PC-9 (cell line): ENCODE measurements around the gene APLNR. TPM values are rescaled to one million over a fixed set of nuclear protein-coding genes. Genes with fewer than 3 reads are reported as not detected.

Source experiments
- BruUV-seq: library from RNA; stranded (reverse); fragments of 400-500 nt; replicated peaks from 2 replicates; lab custom pipeline; 2021; lab: Mats Ljungman, UMichigan
- CTCF ChIA-PET: fragments of 300-600 bp; sonication (Branson Sonifier 250); formaldehyde crosslinking; loops from one replicate; lab custom pipeline; 2022; ENCODE audit warnings: antibody characterized with exemption; lab: Charles Lee
- POLR2A ChIA-PET: fragments of 300-600 bp; sonication (Branson Sonifier 250); formaldehyde crosslinking; loops from one replicate; lab custom pipeline; 2022; ENCODE audit warnings: antibody characterized with exemption; ENCODE audit not compliant: unreplicated experiment; lab: Charles Lee
- DNase-seq, 2 experiments: peaks; one replicate each; pipeline versions ENCODE4 v3.0.0 to v3.0.0-alpha.2; 2015 to 2022; ENCODE audit warnings: mixed read lengths in 1 of 2
- H2AFZ ChIP-seq: fragments of 200-600 bp; sonication (generic); 2 replicates; pipeline ENCODE4 v1.8.1; 2017; ENCODE audit warnings: antibody characterized with exemption
- H3F3A ChIP-seq: fragments of 200-600 bp; sonication (generic); 2 replicates; pipeline ENCODE4 v1.8.1; 2017; ENCODE audit warnings: antibody characterized with exemption, mild to moderate bottlenecking, low read depth; ENCODE audit not compliant: insufficient read depth
- H3K27ac ChIP-seq: fragments of 200-600 bp; sonication (generic); 2 replicates; pipeline ENCODE4 v1.6.1; 2016; ENCODE audit warnings: mixed run types
- H3K27me3 ChIP-seq: fragments of 200-600 bp; sonication (generic); 2 replicates; pipeline ENCODE4 v1.6.1; 2016; ENCODE audit warnings: low read depth, mixed run types; ENCODE audit not compliant: insufficient read depth
- H3K36me3 ChIP-seq: fragments of 200-600 bp; sonication (generic); 2 replicates; pipeline ENCODE4 v1.6.1; 2016; ENCODE audit warnings: low read depth, mixed run types
- H3K4me1 ChIP-seq: fragments of 200-600 bp; sonication (generic); replicated peaks from 2 replicates; pipeline ENCODE4 v1.6.1; 2016; ENCODE audit warnings: mixed run types; ENCODE audit not compliant: insufficient read depth
- H3K4me2 ChIP-seq: fragments of 200-600 bp; sonication (generic); 2 replicates; pipeline ENCODE4 v1.6.1; 2017; ENCODE audit warnings: mixed run types
- H3K4me3 ChIP-seq: fragments of 200-600 bp; sonication (generic); 2 replicates; pipeline ENCODE4 v1.6.1; 2016; ENCODE audit warnings: mixed run types
- H3K79me2 ChIP-seq: fragments of 200-600 bp; sonication (generic); 2 replicates; pipeline ENCODE4 v1.6.1; 2017; ENCODE audit warnings: low read depth, mixed run types
- H3K9me2 ChIP-seq: fragments of 200-600 bp; sonication (generic); 2 replicates; pipeline ENCODE4 v1.8.1; 2017; ENCODE audit warnings: mild to moderate bottlenecking; ENCODE audit not compliant: insufficient read depth
- H3K9me3 ChIP-seq: fragments of 200-600 bp; sonication (generic); 2 replicates; pipeline ENCODE4 v1.8.1; 2016; ENCODE audit warnings: low read depth; ENCODE audit not compliant: insufficient read depth
- H4K20me1 ChIP-seq: fragments of 200-600 bp; sonication (generic); 2 replicates; pipeline ENCODE4 v1.8.1; 2017; ENCODE audit not compliant: insufficient read depth
- EZH2 ChIP-seq: fragments of 200-600 bp; sonication (generic); IDR thresholded peaks from 2 replicates; pipeline ENCODE4 v1.8.0; 2017; ENCODE audit warnings: antibody characterized with exemption, low read depth
- intact Hi-C: fragments of 100-400 bp; cut with micrococcal nuclease; formaldehyde crosslinking; loops from one replicate; pipeline ENCODE4 v1.10.0; 2022; ENCODE audit not compliant: unreplicated experiment
- total RNA-seq: library from RNA; stranded (reverse); gene quantifications from 2 replicates; pipeline ENCODE4 v1.2.3, GENCODE V29; 2021
- TF ChIP-seq, protein P1 (sequence below): fragments of 200-600 bp; sonication (generic); conservative IDR thresholded peaks from 2 replicates; pipeline ENCODE4 v1.6.1; 2017; ENCODE audit warnings: mixed run types, antibody characterized with exemption, mild to moderate bottlenecking, moderate library complexity

APLNR gene
- total RNA-seq, 1 experiment from 2014 or later, result not detected

GRCh38 chr11:57241353-57241972 lies 4.4 kb upstream of the APLNR start:
- no peaks in the 10 kb centered on the region for H3K4me1 ChIP-seq
- no peak overlapping the region for H3K4me2 ChIP-seq
- H3K79me2 ChIP-seq, result no peaks in the 10 kb centered on the region
- DNase-seq, result no peak
- no peaks in the 10 kb centered on the region for H3K9me2 ChIP-seq
- no peak for TF ChIP-seq EZH2
- TF ChIP-seq, protein P1, sequence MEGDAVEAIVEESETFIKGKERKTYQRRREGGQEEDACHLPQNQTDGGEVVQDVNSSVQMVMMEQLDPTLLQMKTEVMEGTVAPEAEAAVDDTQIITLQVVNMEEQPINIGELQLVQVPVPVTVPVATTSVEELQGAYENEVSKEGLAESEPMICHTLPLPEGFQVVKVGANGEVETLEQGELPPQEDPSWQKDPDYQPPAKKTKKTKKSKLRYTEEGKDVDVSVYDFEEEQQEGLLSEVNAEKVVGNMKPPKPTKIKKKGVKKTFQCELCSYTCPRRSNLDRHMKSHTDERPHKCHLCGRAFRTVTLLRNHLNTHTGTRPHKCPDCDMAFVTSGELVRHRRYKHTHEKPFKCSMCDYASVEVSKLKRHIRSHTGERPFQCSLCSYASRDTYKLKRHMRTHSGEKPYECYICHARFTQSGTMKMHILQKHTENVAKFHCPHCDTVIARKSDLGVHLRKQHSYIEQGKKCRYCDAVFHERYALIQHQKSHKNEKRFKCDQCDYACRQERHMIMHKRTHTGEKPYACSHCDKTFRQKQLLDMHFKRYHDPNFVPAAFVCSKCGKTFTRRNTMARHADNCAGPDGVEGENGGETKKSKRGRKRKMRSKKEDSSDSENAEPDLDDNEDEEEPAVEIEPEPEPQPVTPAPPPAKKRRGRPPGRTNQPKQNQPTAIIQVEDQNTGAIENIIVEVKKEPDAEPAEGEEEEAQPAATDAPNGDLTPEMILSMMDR, result no peak
- H3K4me3 ChIP-seq, result no peak overlapping the region
- no peak overlapping the region for H2AFZ ChIP-seq
- H3K36me3 ChIP-seq, result no peaks in the 10 kb centered on the region
- no peaks in the 10 kb centered on the region for H4K20me1 ChIP-seq
- H3K27ac ChIP-seq, result no peak overlapping the region
- no peaks in the 10 kb centered on the region for H3F3A ChIP-seq
- BruUV-seq, result no TSS peak
- ChIA-PET POLR2A (interaction anchor here (0.7 kb wide), 1 partner anchor 12 kb away, joined by 4 read pairs; no protein-coding TSS in a partner anchor), CTCF (no interaction called here)
- peaks cover 8% of the 10 kb centered on the region; the same call in 1 of the 2 replicates for H3K27me3 ChIP-seq
- H3K9me3 ChIP-seq, result no peaks in the 10 kb centered on the region
- intact Hi-C loops, result loop anchor here (10.0 kb wide), 1 partner anchor 617 kb away; no protein-coding TSS in a partner anchor

DNA sequence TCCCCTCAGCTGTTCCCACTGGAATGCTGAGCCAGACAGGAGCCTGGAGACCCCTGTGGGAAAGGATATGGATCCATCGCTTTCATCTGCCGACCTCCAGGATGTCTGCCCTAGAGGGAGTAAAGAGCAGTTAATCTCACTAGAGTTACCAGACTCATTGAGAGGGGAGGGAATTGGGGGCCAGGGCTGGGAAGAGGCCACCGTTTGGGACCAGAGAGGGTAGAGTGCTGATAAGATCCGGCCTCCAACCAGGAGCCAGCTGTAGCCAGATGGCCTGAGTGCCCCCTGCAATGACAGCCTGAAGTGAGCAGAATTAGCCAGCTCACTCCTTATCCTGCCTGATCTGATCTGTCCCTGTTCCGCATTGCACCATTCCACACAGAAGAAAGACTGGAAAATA lies 3.7 kb upstream of the APLNR start:
- TF ChIP-seq EZH2, result no peak
- TF ChIP-seq, protein P1, result no peak
- no TSS peak for BruUV-seq
- H3K4me3 ChIP-seq, result no peak overlapping the region
- H3K27me3 ChIP-seq, result peaks cover 8% of the 10 kb centered on the region; the same call in 1 of the 2 replicates
- no peaks in the 10 kb centered on the region for H3F3A ChIP-seq
- no peaks in the 10 kb centered on the region for H3K4me1 ChIP-seq
- H3K4me2 ChIP-seq, result no peak overlapping the region
- no peaks in the 10 kb centered on the region for H3K9me2 ChIP-seq
- no peaks in the 10 kb centered on the region for H4K20me1 ChIP-seq
- no peaks in the 10 kb centered on the region for H3K79me2 ChIP-seq
- ChIA-PET POLR2A (no interaction called here), CTCF (no interaction called here)
- H3K36me3 ChIP-seq, result no peaks in the 10 kb centered on the region
- H3K9me3 ChIP-seq, result no peaks in the 10 kb centered on the region
- no peak overlapping the region for H3K27ac ChIP-seq
- no peak overlapping the region for H2AFZ ChIP-seq
- no peak for DNase-seq
- intact Hi-C loops, result loop anchor here (10.0 kb wide), 1 partner anchor 616 kb away; no protein-coding TSS in a partner anchor

DNA sequence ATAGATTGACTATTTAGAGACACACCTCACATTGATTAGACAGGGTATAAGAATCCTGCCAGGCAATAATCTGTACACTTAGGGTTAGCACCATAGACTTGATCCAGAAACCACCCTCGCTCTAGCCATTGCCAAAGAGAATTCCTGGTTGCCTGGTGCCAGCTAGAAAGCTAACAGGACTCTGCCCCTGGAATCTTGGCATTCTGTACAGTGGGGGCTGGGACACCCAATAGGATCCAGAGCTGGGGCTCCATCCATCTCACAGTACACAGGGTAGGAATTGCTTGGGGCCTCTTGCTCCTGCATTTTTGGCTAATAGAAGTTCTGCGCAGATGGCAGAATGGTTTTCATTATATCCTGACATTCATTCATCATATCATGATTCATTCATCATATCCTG lies 3.0 kb upstream of the APLNR start:
- CTCF ChIA-PET, result no interaction called here
- intact Hi-C loops, result loop anchor here (10.0 kb wide), 1 partner anchor 615 kb away; no protein-coding TSS in a partner anchor
- TF ChIP-seq, protein P1, result no peak
- no peak for TF ChIP-seq EZH2
- Histone ChIP-seq H3K4me3 (no peak overlapping the region), H3K36me3 (no peaks in the 10 kb centered on the region), H2AFZ (no peak overlapping the region), H4K20me1 (no peaks in the 10 kb centered on the region), H3F3A (no peaks in the 10 kb centered on the region), H3K9me3 (no peaks in the 10 kb centered on the region), H3K27me3 (peaks cover 10% of the 10 kb centered on the region; the same call in 1 of the 2 replicates), H3K79me2 (no peaks in the 10 kb centered on the region), H3K4me2 (no peak overlapping the region), H3K4me1 (no peaks in the 10 kb centered on the region), H3K9me2 (no peaks in the 10 kb centered on the region), H3K27ac (no peak overlapping the region)
- no peak for DNase-seq
- BruUV-seq, result no TSS peak
- POLR2A ChIA-PET, result interaction anchor here (0.5 kb wide), 1 partner anchor 38 kb away, joined by 4 read pairs; no protein-coding TSS in a partner anchor
